Measurements from ENCODE around the gene SLC7A9. TPM values are rescaled to one million over a fixed set of nuclear protein-coding genes. Genes with fewer than 3 reads are reported as not detected.

SLC7A9 gene
- polyA plus RNA-seq, 1 experiment: not detected

- peaks cover 17% of the 10 kb centered on the region for H3K27me3 ChIP-seq (ENCODE audit: control insufficient read depth, insufficient read depth, low read length)
- no peak overlapping the region for H3K4me3 ChIP-seq (ENCODE audit: low read depth, low read length)
- no peak for DNase-seq (ENCODE audit: low read depth, low spot score)
- TF ChIP-seq, protein P1, sequence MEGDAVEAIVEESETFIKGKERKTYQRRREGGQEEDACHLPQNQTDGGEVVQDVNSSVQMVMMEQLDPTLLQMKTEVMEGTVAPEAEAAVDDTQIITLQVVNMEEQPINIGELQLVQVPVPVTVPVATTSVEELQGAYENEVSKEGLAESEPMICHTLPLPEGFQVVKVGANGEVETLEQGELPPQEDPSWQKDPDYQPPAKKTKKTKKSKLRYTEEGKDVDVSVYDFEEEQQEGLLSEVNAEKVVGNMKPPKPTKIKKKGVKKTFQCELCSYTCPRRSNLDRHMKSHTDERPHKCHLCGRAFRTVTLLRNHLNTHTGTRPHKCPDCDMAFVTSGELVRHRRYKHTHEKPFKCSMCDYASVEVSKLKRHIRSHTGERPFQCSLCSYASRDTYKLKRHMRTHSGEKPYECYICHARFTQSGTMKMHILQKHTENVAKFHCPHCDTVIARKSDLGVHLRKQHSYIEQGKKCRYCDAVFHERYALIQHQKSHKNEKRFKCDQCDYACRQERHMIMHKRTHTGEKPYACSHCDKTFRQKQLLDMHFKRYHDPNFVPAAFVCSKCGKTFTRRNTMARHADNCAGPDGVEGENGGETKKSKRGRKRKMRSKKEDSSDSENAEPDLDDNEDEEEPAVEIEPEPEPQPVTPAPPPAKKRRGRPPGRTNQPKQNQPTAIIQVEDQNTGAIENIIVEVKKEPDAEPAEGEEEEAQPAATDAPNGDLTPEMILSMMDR (IDR thresholded peaks at IDR 0.05; ENCODE audit: low read depth, low read length): no peak
- no peak overlapping the region for H3K27ac ChIP-seq (ENCODE audit: low read depth, low read length)
- ChIA-PET CTCF (no interaction called here), POLR2A (no interaction called here)
- H3K9me3 ChIP-seq (ENCODE audit: control insufficient read depth, insufficient read depth, low read length): no peaks in the 10 kb centered on the region; the same call in 1 of the 2 replicates
Observed at GRCh38 chr19:32824916-32825608, 44.5 kb downstream of the SLC7A9 start.

DNA sequence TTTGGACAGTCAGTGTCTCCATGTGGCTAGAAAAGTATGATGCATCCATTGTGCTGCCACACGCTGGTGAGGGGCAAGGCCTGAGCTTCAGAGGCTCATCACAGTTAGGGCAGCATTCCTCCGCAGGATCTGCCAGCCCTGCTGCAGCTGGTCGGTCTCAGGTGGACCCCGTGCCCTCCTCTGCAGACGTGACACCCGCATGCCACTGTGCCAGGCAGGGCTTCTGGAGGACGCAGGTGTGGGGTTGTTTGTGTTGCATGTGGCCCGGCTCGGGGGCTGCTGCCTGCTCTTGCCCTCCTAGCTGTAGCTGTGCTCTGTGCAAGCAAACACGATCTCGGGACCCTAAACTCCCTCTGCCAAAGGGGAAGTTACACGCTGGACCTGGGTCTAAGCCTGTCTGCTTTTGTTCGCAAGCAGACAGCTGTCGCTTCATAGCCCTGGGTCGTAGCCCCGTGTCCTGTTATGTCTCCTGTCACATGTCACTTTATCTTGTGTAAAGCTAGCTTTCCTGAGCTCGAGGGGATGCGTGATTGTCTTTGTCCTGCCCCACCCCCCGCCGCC is 45.3 kb downstream of the SLC7A9 start:
- Histone ChIP-seq H3K9me3 (ENCODE audit: control insufficient read depth, insufficient read depth, low read length) (no peaks in the 10 kb centered on the region; the same call in 1 of the 2 replicates), H3K27me3 (ENCODE audit: control insufficient read depth, insufficient read depth, low read length) (peaks cover 17% of the 10 kb centered on the region), H3K4me3 (ENCODE audit: low read depth, low read length) (no peak overlapping the region), H3K27ac (ENCODE audit: low read depth, low read length) (no peak overlapping the region)
- ChIA-PET CTCF (no interaction called here), POLR2A (no interaction called here)
- no peak for DNase-seq (ENCODE audit: low read depth, low spot score)
- TF ChIP-seq, protein P1 (IDR thresholded peaks at IDR 0.05; ENCODE audit: low read depth, low read length): no peak

- ChIA-PET CTCF (no interaction called here), POLR2A (no interaction called here)
- Histone ChIP-seq H3K9me3 (ENCODE audit: control insufficient read depth, insufficient read depth, low read length) (no peaks in the 10 kb centered on the region; the same call in 1 of the 2 replicates), H3K4me3 (ENCODE audit: low read depth, low read length) (no peak overlapping the region), H3K27me3 (ENCODE audit: control insufficient read depth, insufficient read depth, low read length) (peaks cover 17% of the 10 kb centered on the region), H3K27ac (ENCODE audit: low read depth, low read length) (no peak overlapping the region)
- no peak for DNase-seq (ENCODE audit: low read depth, low spot score)
- TF ChIP-seq, protein P1 (IDR thresholded peaks at IDR 0.05; ENCODE audit: low read depth, low read length): no peak
Observed at GRCh38 chr19:32823747-32824102, 45.8 kb downstream of the SLC7A9 start.

DNA sequence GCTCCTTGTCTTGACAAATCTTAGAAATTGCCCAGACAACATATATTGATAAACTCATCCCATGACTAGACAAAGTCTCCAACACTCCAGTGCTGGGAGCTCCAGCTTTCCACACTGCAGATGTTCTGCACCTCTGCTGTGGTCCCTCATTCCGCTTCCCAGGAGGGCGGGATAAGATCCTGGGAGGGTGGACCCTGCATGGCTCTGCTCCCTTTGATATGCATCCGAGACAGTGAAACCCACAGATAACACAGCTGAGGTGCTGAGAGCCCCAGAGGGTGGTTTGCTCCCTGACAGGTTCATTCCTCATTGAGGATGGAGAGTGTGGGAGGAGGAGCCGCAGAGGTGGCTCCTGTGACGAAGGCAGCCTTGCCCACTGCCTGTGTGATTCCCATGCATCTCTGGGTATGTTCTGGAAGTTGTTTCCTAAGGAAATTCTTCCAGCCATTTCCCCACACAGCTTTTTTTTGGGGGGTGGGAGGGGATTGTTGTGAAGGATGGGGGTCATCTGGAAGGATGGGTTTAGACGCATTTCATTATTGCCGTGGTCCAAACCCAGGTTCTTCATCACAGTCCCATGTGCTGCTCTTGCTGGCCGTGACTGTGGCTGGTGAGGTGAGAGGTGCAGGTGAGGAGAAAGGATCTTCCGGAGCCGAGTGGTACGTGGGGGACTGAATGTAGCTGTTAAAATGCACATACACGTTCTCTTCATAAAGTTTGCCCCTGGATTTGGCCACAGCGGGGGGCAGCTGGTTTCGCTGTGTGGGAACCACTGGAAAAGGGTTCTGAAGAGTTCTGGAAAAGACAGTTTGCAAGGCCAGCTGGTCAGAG is 46.4 kb downstream of the SLC7A9 start:
- Histone ChIP-seq H3K27me3 (ENCODE audit: control insufficient read depth, insufficient read depth, low read length) (peaks cover 17% of the 10 kb centered on the region), H3K9me3 (ENCODE audit: control insufficient read depth, insufficient read depth, low read length) (no peaks in the 10 kb centered on the region; the same call in 1 of the 2 replicates), H3K27ac (ENCODE audit: low read depth, low read length) (no peak overlapping the region), H3K4me3 (ENCODE audit: low read depth, low read length) (no peak overlapping the region)
- TF ChIP-seq, protein P1 (IDR thresholded peaks at IDR 0.05; ENCODE audit: low read depth, low read length): no peak
- no peak for DNase-seq (ENCODE audit: low read depth, low spot score)
- ChIA-PET CTCF (interaction anchor here (0.6 kb wide), 1 partner anchor 1546 kb away, joined by 5 read pairs; no protein-coding TSS in a partner anchor), POLR2A (no interaction called here)

Data from AG04450 (cell line).